SK-N-MC (cell line): ENCODE results near the gene HUNK.

ENCODE experiments used
- EZH2 ChIP-seq: fragments of 200-600 bp; sonication (generic); IDR thresholded peaks from one replicate; pipeline ENCODE4 v1.6.1; 2017; ENCODE audit warnings: antibody characterized with exemption
- POLR2AphosphoS5 ChIP-seq: IDR thresholded peaks from 2 replicates; pipeline ENCODE4 v1.6.1; 2012; ENCODE audit warnings: mild to moderate bottlenecking, low read depth, low read length, borderline replicate concordance

GRCh38 chr21:32046191-32046590, 173.4 kb downstream of the HUNK start:
- no peak for TF ChIP-seq EZH2
- TF ChIP-seq POLR2AphosphoS5, result no peak
